Bronchial epithelial cell (primary cell): ENCODE data around the gene HSPA4. TPM values are rescaled to one million over a fixed set of nuclear protein-coding genes. Genes with fewer than 3 reads are reported as not detected.
A peak's percentile ranks its signal among the peaks of the same experiment; 100 is the strongest.

Source experiments
- DNase-seq: peaks from one replicate; pipeline ENCODE4 v3.0.0-alpha.2; 2010; ENCODE audit warnings: low read depth
- FAIRE-seq: peaks from 2 replicates; lab custom pipeline; 2011; peaks lifted over from hg19 to GRCh38; lab: Jason Lieb, UNC
- H3K27me3 ChIP-seq: 2 replicates; pipeline ENCODE4 v1.5.1; 2011; ENCODE audit warnings: low read length; ENCODE audit not compliant: control insufficient read depth, insufficient read depth
- H3K36me3 ChIP-seq: 2 replicates; pipeline ENCODE4 v1.5.1; 2011; ENCODE audit warnings: low read length; ENCODE audit not compliant: control insufficient read depth, insufficient read depth
- H3K4me3 ChIP-seq: 2 replicates; pipeline ENCODE4 v1.5.1; 2011; ENCODE audit warnings: mild to moderate bottlenecking, low read depth, low read length, control low read depth
- total RNA-seq: library from RNA; depleted of rRNA; stranded (reverse); fragments of >200 nt; gene quantifications from 2 replicates; pipeline ENCODE4 v1.2.1, GENCODE V29; 2014
- TF ChIP-seq, protein P1 (sequence below): IDR thresholded peaks from 2 replicates; pipeline ENCODE4 v1.5.1; 2011; ENCODE audit warnings: mild to moderate bottlenecking, moderate library complexity, low read length, control low read depth, inconsistent platforms; ENCODE audit not compliant: insufficient read depth, severe bottlenecking

Gene HSPA4
- total RNA-seq, 1 donor from 2014 or later: 142 TPM

DNA sequence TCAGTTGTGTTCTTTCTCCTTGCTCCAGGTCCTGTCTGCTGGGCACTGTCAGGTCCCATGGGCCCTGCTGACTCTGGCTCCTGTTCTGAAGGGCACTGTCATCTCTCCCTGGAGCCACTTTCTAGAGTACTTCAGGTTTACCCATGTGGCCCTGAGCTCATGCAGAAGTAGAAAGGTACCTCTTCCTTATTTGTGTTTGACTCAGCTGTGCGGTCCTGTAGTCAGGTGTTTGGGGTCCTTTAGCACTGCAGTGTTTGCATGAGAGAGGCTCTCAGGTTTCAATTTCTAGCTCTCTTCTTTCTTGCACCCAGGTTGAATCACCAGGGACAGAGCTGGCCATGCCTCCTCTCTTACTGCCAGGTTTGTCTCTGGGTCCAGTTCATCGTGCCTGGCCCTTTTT lies 71.5 kb downstream of the HSPA4 start:
- TF ChIP-seq, protein P1, sequence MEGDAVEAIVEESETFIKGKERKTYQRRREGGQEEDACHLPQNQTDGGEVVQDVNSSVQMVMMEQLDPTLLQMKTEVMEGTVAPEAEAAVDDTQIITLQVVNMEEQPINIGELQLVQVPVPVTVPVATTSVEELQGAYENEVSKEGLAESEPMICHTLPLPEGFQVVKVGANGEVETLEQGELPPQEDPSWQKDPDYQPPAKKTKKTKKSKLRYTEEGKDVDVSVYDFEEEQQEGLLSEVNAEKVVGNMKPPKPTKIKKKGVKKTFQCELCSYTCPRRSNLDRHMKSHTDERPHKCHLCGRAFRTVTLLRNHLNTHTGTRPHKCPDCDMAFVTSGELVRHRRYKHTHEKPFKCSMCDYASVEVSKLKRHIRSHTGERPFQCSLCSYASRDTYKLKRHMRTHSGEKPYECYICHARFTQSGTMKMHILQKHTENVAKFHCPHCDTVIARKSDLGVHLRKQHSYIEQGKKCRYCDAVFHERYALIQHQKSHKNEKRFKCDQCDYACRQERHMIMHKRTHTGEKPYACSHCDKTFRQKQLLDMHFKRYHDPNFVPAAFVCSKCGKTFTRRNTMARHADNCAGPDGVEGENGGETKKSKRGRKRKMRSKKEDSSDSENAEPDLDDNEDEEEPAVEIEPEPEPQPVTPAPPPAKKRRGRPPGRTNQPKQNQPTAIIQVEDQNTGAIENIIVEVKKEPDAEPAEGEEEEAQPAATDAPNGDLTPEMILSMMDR: no peak
- FAIRE-seq: no peak
- no peaks in the 10 kb centered on the region for H3K27me3 ChIP-seq
- DNase-seq: no peak
- H3K4me3 ChIP-seq: no peak overlapping the region
- no peaks in the 10 kb centered on the region for H3K36me3 ChIP-seq

DNA sequence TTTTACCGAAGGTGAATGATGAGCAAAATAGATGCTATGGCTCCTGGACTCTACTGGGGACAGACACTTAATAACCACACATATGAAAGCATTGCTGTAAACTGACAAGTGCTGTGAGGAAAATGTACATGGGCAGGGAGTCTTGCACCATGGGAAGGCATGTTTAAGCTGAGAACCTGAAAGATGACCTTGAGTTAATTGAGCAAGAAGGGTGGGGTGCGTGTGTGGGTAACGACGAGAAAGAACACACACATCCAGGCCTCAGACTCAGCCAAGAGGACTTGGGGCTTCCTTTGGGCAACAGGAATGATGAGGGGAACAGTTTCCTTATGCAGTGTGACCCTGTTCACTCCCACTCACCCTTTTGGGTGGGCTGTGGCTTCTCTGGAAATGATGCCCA lies 73.1 kb downstream of the HSPA4 start:
- no peaks in the 10 kb centered on the region for H3K27me3 ChIP-seq
- no peaks in the 10 kb centered on the region for H3K36me3 ChIP-seq
- no peak for FAIRE-seq
- no peak overlapping the region for H3K4me3 ChIP-seq
- no peak for DNase-seq
- TF ChIP-seq, protein P1: no peak

DNA sequence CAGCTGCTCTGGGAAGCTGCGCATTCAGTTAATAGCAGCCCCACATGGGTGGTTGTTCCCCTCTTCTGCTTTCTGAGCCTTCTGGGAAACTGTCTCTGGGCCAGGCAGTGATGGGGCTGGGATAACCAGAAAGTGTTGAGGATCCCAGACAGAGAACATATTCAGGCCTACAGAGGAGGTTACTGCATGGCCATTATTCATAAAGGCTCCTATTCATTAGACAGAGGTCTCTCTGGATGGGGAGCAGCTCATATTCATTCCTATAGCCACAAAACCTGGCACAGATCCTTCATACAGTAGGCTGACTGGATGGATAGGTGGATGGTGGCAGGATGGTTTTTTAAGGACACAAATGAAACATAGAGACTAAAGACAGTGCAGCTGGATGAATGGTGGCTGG lies 76.3 kb downstream of the HSPA4 start:
- Histone ChIP-seq H3K36me3 (no peaks in the 10 kb centered on the region), H3K27me3 (no peaks in the 10 kb centered on the region), H3K4me3 (no peak overlapping the region)
- FAIRE-seq (no peak), DNase-seq (no peak)
- TF ChIP-seq, protein P1: no peak

DNA sequence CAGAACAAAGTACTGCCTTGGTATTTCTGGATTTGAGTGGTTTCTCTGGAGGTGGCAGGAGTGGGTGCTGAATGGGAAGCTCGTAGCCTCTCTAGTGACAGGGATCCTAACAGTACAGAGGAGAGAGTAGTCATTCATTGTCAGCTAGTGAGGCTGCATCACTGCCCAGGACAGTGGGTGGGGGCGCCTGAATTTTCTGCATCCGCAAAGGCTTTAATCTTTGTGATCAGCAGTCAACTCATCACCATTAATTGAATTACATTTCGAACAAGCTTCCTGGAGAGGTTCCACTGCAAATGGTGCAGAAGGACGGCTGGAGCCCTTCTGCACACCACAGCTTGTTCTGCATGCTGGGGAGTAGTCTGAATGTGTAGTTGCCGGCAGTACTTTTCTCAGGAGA lies 77.5 kb downstream of the HSPA4 start:
- FAIRE-seq (no peak), DNase-seq (no peak)
- H3K36me3 ChIP-seq: no peaks in the 10 kb centered on the region
- TF ChIP-seq, protein P1: no peak
- no peaks in the 10 kb centered on the region for H3K27me3 ChIP-seq
- no peak overlapping the region for H3K4me3 ChIP-seq

DNA sequence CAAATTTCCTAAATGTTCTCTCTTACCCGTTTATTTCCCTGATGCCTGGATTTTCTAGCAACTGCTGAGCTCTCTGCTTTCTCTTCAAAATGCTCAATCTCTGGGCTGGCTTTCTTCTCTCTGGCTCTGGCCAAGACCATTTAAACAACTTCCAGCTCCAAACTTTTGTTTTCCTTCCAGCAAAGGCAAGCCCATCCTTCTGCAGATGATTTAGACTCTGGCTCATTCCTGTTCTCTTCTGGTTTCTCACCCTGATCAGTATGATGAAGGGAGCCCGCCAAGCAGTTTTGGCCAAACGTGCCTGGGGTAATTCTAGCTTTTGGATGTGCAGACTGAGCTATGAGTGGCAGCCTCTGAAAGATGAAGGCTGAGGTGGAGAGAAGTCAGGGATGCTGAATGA lies 78.1 kb downstream of the HSPA4 start:
- no peak for DNase-seq
- TF ChIP-seq, protein P1: no peak
- H3K27me3 ChIP-seq: no peaks in the 10 kb centered on the region
- no peaks in the 10 kb centered on the region for H3K36me3 ChIP-seq
- no peak overlapping the region for H3K4me3 ChIP-seq
- no peak for FAIRE-seq

DNA sequence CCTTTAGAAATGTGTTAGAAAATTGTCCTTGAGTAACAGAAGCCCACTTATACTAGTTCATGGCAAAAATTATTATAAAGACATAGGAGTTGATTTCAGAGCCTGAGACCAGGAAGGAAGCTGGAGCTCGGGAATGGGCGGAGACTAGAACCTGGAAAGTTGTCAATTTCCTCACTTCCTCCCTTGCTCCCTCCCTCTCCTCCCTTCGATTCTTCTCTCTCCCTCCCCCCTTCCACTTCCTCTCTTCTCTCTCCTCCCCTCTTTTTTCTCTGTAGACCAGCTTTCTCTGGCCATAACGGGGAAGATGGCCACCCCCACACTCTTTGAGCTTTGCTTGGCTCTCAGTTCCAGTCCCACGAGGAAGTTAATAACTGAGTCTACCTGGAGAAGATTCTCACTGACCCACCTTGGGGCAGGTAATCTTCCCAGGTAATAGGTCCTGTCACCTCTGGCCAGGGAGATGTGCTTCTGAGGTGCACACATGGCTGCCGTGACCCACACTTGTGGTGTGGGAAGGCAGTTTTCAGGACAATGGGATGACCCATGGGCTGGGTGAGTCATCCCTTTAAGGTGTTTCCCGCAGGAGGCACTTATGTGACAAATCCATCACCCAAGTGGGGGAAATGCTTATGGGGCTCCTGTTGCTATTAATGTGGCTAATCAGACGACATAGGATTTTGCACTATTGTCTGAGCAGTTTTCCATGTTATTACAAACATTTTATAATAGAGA lies 78.7 kb downstream of the HSPA4 start:
- TF ChIP-seq, protein P1: no peak
- no peaks in the 10 kb centered on the region for H3K36me3 ChIP-seq
- H3K27me3 ChIP-seq: no peaks in the 10 kb centered on the region
- FAIRE-seq: no peak
- no peak overlapping the region for H3K4me3 ChIP-seq
- peak; percentile 57 for DNase-seq
